ENCODE measurements around the gene TTC4.

TTC4 gene

DNA sequence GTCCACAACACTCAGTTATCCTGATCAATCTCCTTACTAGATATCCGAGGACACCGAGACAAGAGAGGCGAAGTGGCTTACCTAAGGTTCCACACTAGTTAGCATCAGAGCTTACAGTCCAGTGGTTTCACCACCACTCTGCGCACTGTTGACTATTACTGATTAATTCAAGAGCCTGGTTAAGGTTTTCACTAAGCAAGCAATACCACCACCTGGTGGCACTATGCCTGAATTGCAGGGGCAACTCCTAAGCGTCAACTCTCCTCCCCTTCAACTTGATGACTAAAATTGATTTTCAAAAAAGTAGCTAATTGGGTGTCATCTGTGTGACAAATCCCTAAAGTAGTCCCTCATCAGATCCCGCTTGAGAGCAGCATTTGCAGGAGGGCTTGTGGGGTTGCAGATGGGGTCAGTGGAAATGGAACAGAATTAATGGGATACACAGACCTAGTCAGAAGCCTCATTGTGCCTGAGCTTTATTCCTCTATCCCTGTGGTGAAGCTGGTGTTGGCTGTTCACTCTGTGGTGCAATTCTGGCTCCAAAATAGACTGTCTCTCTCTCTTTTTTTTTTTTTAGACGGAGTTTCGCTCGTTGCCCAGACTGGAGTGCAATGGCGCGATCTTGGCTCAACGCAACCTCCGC, 76.3 kb downstream of the TTC4 start:
- DNase-seq (ENCODE audit: low read depth), result no peak
- H3K4me3 ChIP-seq (ENCODE audit: control insufficient read depth, low read depth, low read length), result no peak overlapping the region
- peak; percentile 49 for TF ChIP-seq CTCF (IDR thresholded peaks at IDR 0.05; ENCODE audit: control insufficient read depth, insufficient read depth, low read depth, low read length, missing control alignments)
